Heart left ventricle (tissue), 16 donors: ENCODE data around the gene CUX1. TPM values are rescaled to one million over a fixed set of nuclear protein-coding genes. Genes with fewer than 3 reads are reported as not detected.

Source experiments
- ATAC-seq, 4 donors: fragments of 200-7000 bp; cut with Tn5 transposase; one replicate each; pipeline ENCODE4 v1.9.1; 2020 to 2022; ENCODE audit warnings: moderate library complexity in 4 of 4, mild to moderate bottlenecking in 3 of 4, moderate number of reproducible peaks in 1 of 4
- DNase-seq, 5 donors: peaks; one replicate each; pipeline ENCODE4 v3.0.0-alpha.2; 2020
- H3K27ac ChIP-seq, 12 donors: fragments of 200-600 bp; sonication (generic) in 4 of 12; one replicate each; pipeline versions ENCODE4 v1.5.0 to v1.8.0; 2016 to 2022; ENCODE audit warnings: mild to moderate bottlenecking in 2 of 12
- H3K27me3 ChIP-seq, 9 donors: fragments of 200-600 bp; sonication (generic) in 2 of 9; one replicate each; pipeline versions ENCODE4 v1.5.1 to v1.8.0; 2016 to 2022; ENCODE audit warnings: mild to moderate bottlenecking in 3 of 9
- H3K36me3 ChIP-seq, 9 donors: fragments of 200-600 bp; sonication (generic) in 2 of 9; one replicate each; pipeline versions ENCODE4 v1.5.0 to v1.8.0; 2018 to 2022; ENCODE audit warnings: mild to moderate bottlenecking in 2 of 9
- H3K4me1 ChIP-seq, 12 donors: fragments of 200-600 bp; sonication (generic) in 4 of 12; one replicate each; pipeline versions ENCODE4 v1.5.0 to v1.8.0; 2016 to 2022; ENCODE audit warnings: mild to moderate bottlenecking in 3 of 12
- H3K4me3 ChIP-seq, 12 donors: fragments of 200-600 bp; sonication (generic) in 4 of 12; one replicate each; pipeline versions ENCODE4 v1.5.0 to v1.8.0; 2017 to 2022; ENCODE audit warnings: mild to moderate bottlenecking in 9 of 12, moderate library complexity in 4 of 12
- H3K9me3 ChIP-seq, 12 donors: fragments of 200-600 bp; sonication (generic) in 4 of 12; one replicate each; pipeline versions ENCODE4 v1.5.0 to v1.8.0; 2016 to 2022; ENCODE audit warnings: mild to moderate bottlenecking in 1 of 12
- POLR2A ChIP-seq, 2 donors: fragments of 450-650 bp; IDR thresholded peaks; one replicate each; pipeline ENCODE4 v1.6.1; 2017; ENCODE audit warnings: antibody characterized with exemption in 2 of 2, mild to moderate bottlenecking in 2 of 2, moderate library complexity in 2 of 2
- WGBS, 4 donors: extraction: QIAGEN DNeasy Blood & Tissue Kit in 2 of 4; methylation state at CpG; one replicate each; pipeline versions ENCODE4 v1.1.5 to v1.1.7; 2013 to 2018; 5-methylcytosine and 5-hydroxymethylcytosine counted together
- intact Hi-C, 10 donors: fragments of 100-400 bp; cut with DNase I; formaldehyde crosslinking; loops; one replicate each; pipeline versions ENCODE4 v1.11.1 to v1.14.2; 2022
- polyA plus RNA-seq, 2 donors: library from polyadenylated mRNA; stranded (reverse); fragments of 200-250 nt; gene quantifications; one replicate each; pipeline ENCODE4 v1.2.3, GENCODE V29; 2013
- total RNA-seq, 9 donors: library from RNA; depleted of rRNA in 2 of 9; stranded (reverse); fragments of >200 nt in 2 of 9; fragmentation: NEBNext Ultra II Directional in 3 of 9; extraction: Animal tissue kit (Norgen Biotek cat#: 25700) in 3 of 9; gene quantifications; one replicate each; pipeline versions ENCODE4 v1.1.0 to v1.2.4, GENCODE V29; 2016 to 2023
- TF ChIP-seq, protein P1 (sequence below), 12 donors: fragments of 200-600 bp; sonication (generic) in 4 of 12; IDR thresholded peaks; one replicate each; pipeline versions ENCODE4 v1.5.0 to v1.8.0; 2018 to 2022; ENCODE audit warnings: antibody characterized with exemption in 12 of 12, mild to moderate bottlenecking in 5 of 12
- donor health status: ischemic (EF 13 %, LVEDD 7.1; RV severe dilation, severe dysfunction).
- donor health status: healthy with polysubstance abuse.
- donor health status: DM: no; HTN: yes; CAD: no.
- donor health status: DM: no; HTN: no; CAD: no.
- donor health status: ischemic (EF 25% LVEDD 6.9; RV normal size, moderate dysfunction).
- donor health status: ischemic (EF 25% LVEDD 5.7; RV mildly dilated, moderate dysfunction).
- donor health status: healthy.
- donor health status: DM: yes; HTN: yes; CAD: no.
- donor health status: ischemic (EF 35%, LVEDD 5.7; RV mildly dilated, moderate dysfunction).
- donor health status: nonischemic (EF 11% LVEDD 7.7; RV severe dilation, severe dysfunction).
- donor health status: DM: yes; HTN: yes; CAD: no.
- donor health status: PGD.
- donor health status: ischemic (EF 29% LVEDD 5.4; RV normal size, mild dysfunction).
- donor health status: nonischemic (EF 23%, LVEDD 6.1; RV moderate dilation, normal function).

The CUX1 gene
- total and polyA plus RNA-seq, 11 donors: 51.9 to 173 (median 122) TPM

DNA sequence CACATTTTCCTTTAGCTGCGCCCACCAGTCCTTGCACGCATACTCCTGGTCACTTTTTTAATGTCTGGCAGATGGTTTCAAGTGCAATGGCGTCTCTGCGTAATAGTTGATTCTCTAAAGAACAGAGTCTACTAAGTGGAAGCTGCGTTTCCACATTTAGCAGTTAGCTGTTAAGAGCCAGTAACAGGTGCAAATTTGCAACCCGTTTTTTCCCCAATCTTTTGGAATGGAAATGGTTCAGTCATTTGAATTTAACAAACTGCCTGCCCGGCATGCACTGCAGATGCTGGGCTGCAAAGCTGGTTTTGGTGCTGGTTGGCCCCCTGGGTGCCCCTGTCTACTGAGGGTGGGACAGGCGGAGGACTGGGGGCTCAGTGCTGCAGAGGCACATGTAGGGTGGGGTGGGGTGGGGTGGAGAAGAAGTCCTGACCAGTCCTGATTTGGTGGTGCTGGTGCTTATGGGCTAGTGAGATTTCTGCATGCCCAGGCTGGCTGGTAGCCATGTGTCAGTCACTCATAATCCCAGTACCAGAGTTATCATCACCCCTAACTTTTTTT is 43.9 kb downstream of the CUX1 start:
- TF ChIP-seq POLR2A (IDR thresholded peaks at IDR 0.05): no peak
- TF ChIP-seq, protein P1, sequence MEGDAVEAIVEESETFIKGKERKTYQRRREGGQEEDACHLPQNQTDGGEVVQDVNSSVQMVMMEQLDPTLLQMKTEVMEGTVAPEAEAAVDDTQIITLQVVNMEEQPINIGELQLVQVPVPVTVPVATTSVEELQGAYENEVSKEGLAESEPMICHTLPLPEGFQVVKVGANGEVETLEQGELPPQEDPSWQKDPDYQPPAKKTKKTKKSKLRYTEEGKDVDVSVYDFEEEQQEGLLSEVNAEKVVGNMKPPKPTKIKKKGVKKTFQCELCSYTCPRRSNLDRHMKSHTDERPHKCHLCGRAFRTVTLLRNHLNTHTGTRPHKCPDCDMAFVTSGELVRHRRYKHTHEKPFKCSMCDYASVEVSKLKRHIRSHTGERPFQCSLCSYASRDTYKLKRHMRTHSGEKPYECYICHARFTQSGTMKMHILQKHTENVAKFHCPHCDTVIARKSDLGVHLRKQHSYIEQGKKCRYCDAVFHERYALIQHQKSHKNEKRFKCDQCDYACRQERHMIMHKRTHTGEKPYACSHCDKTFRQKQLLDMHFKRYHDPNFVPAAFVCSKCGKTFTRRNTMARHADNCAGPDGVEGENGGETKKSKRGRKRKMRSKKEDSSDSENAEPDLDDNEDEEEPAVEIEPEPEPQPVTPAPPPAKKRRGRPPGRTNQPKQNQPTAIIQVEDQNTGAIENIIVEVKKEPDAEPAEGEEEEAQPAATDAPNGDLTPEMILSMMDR (IDR thresholded peaks at IDR 0.05): no peak
- Histone ChIP-seq H3K27ac (peak overlapping the region in 8 of 12 donors; percentile 5 to 91 (median 62)), H3K4me1 (peaks cover 0 to 79% (median 50%) of the 10 kb centered on the region in 12 donors), H3K27me3 (no peaks in the 10 kb centered on the region), H3K36me3 (peaks cover 0 to 8% (median 0%) of the 10 kb centered on the region in 9 donors), H3K4me3 (no peak overlapping the region), H3K9me3 (no peaks in the 10 kb centered on the region)
- 73 to 78% (median 77%) methylated on average over 8 of the region's 8 CpGs for WGBS, 4 donors
- peak in 1 of 5 donors; percentile 49 for DNase-seq
- no peak for ATAC-seq
- intact Hi-C loops: no loop called here

DNA sequence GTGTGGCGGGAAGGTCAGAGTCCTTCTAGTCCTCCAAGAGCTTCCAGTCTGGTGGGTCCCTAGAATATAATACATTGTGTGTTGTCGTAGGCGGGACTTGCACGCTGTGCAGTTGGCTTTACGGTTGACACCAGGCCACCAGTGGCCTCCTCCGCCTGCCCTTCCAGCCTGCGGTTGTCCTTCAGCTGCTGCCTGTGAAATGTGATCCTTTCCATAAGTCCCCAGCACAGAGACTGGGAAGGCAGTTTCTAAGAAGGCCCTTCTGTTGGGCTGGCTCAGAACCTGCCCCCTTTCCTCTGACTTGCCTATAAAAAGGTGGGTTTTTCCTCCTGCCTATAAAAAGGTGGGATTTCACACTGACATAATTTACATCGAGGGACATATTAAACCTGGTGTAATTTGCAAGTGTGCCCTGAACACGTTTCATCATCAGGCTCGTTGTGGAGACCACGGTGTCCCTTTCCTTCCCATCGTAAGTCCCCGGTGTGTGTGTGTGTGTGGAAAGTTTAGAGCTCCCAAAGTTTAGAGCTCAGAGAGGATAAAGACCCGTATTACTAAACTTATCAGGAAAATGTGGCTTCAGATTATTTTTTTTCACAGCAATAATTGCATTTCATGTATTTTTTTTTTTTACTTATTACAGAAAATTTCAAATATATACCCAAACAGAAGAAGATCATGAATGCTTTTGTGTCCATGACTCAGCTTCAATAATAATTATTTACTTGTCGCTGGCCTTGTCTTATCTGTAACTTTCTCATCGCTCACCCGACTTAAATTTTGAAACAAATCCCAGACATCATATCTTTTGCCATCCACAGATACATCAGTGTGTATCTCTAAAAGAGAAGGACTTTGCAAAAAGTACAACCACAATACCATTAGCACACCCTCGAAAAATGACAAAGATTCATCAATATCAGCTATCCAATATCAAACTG is 45.1 kb downstream of the CUX1 start:
- H3K36me3 ChIP-seq: peaks cover 0 to 8% (median 0%) of the 10 kb centered on the region in 9 donors
- peaks cover 0 to 67% (median 44%) of the 10 kb centered on the region in 12 donors for H3K4me1 ChIP-seq
- DNase-seq: peak in 1 of 5 donors; percentile 64
- TF ChIP-seq, protein P1 (IDR thresholded peaks at IDR 0.05): no peak
- no peak for TF ChIP-seq POLR2A (IDR thresholded peaks at IDR 0.05)
- no peaks in the 10 kb centered on the region for H3K27me3 ChIP-seq
- no peaks in the 10 kb centered on the region for H3K9me3 ChIP-seq
- WGBS, 4 donors: 52 to 64% (median 61%) methylated on average over 18 of the region's 18 CpGs
- H3K27ac ChIP-seq: peak overlapping the region in 11 of 12 donors; percentile 19 to 91 (median 54)
- ATAC-seq: peak; percentile 52 to 79 (median 73)
- no peak overlapping the region for H3K4me3 ChIP-seq
- intact Hi-C loops: no loop called here

DNA sequence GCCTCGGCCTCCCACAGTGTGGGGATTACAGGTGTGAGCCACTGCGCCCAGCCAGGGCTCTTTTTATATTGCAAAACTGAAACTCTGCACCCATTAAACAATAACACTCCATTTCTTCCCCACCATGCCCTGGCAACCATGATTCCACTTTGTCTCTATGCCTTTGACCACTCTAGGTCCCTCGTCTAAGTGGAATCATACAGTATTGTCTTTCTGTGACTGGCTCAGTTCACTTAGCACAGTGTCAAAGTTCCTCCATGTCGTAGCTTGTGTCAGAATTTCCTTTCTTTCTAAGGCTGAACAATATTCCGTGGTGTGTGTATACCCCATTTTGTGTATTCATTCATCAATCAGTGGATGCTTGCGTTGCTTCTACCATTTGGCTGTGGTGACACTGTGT is 46.2 kb downstream of the CUX1 start:
- H3K4me1 ChIP-seq: peaks cover 0 to 63% (median 37%) of the 10 kb centered on the region in 12 donors
- H3K4me3 ChIP-seq: no peak overlapping the region
- TF ChIP-seq, protein P1 (IDR thresholded peaks at IDR 0.05): no peak
- no peak for TF ChIP-seq POLR2A (IDR thresholded peaks at IDR 0.05)
- peaks cover 0 to 8% (median 0%) of the 10 kb centered on the region in 9 donors for H3K36me3 ChIP-seq
- DNase-seq (no peak), ATAC-seq (no peak)
- H3K27ac ChIP-seq: peak overlapping the region in 2 of 12 donors; percentile 53 to 78
- intact Hi-C loops: no loop called here
- 96 to 97% (median 97%) methylated on average over 6 of the region's 6 CpGs for WGBS, 4 donors
- no peaks in the 10 kb centered on the region for H3K27me3 ChIP-seq
- H3K9me3 ChIP-seq: no peaks in the 10 kb centered on the region

DNA sequence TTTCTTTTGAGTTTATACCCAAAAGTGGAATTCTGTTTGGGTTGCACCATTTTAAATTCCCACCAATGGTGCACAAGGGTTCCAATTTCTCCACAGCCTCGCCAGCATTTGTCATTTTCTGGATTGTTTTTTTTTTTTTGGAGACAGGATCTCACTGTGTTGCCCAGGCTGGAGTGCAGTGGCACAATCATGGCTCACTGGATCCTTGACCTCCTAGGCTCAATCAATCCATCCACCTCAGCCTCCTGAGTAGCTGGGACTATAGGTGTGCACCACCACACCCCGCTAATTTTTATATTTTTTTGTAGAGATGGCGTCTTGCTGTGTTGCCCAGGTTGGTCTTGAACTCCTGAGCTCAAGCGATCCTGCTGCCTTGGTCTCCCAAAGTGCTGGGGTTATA is 46.6 kb downstream of the CUX1 start:
- no peak for ATAC-seq
- WGBS, 4 donors: 87 to 100% (median 97%) methylated on average over 4 of the region's 4 CpGs
- Histone ChIP-seq H3K4me3 (no peak overlapping the region), H3K9me3 (no peaks in the 10 kb centered on the region), H3K36me3 (peaks cover 0 to 8% (median 0%) of the 10 kb centered on the region in 9 donors), H3K27me3 (no peaks in the 10 kb centered on the region), H3K4me1 (peaks cover 0 to 63% (median 33%) of the 10 kb centered on the region in 12 donors), H3K27ac (no peak overlapping the region)
- intact Hi-C loops: no loop called here
- no peak for TF ChIP-seq POLR2A (IDR thresholded peaks at IDR 0.05)
- no peak for DNase-seq
